ENCODE measurements around the gene SLC16A4. TPM values are rescaled to one million over a fixed set of nuclear protein-coding genes. Genes with fewer than 3 reads are reported as not detected.

The SLC16A4 gene
- total RNA-seq, 1 donor from 2014 or later = 17.0 TPM

DNA sequence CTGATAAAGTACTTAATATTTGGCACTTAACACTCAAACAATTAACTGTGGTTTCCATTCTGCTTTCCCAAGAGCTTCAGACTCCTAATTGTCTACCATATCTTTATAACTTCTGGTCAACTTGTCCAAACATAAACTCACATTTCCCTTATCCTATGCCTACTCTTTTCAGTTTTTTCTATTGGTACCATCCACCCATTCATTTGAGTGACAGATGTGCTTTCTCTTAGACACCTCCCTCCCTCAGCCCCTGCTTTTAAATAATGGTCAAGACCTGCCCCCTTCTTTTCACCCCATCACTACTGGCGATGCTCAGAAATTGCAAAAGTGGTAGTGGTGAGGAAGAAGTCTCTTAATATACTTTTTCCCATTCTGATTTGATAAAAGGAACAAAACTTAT lies 5.5 kb downstream of the SLC16A4 start:
- H3K36me3 Mint-ChIP-seq (ENCODE audit: low read depth) = peaks cover 5% of the 10 kb centered on the region
- no peak overlapping the region for H3K4me3 Mint-ChIP-seq (ENCODE audit: unreplicated experiment)
- H3K27me3 Mint-ChIP-seq (ENCODE audit: low read depth) = no peaks in the 10 kb centered on the region
- no peak for DNase-seq (ENCODE audit: low spot score)
- H3K9me3 Mint-ChIP-seq (ENCODE audit: low read depth) = no peaks in the 10 kb centered on the region
- peaks cover 20% of the 10 kb centered on the region for H3K4me1 Mint-ChIP-seq (ENCODE audit: low read depth)
- TF ChIP-seq, protein P1, sequence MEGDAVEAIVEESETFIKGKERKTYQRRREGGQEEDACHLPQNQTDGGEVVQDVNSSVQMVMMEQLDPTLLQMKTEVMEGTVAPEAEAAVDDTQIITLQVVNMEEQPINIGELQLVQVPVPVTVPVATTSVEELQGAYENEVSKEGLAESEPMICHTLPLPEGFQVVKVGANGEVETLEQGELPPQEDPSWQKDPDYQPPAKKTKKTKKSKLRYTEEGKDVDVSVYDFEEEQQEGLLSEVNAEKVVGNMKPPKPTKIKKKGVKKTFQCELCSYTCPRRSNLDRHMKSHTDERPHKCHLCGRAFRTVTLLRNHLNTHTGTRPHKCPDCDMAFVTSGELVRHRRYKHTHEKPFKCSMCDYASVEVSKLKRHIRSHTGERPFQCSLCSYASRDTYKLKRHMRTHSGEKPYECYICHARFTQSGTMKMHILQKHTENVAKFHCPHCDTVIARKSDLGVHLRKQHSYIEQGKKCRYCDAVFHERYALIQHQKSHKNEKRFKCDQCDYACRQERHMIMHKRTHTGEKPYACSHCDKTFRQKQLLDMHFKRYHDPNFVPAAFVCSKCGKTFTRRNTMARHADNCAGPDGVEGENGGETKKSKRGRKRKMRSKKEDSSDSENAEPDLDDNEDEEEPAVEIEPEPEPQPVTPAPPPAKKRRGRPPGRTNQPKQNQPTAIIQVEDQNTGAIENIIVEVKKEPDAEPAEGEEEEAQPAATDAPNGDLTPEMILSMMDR (IDR thresholded peaks at IDR 0.05) = no peak
- H3K27ac Mint-ChIP-seq (ENCODE audit: unreplicated experiment) = no peak overlapping the region

DNA sequence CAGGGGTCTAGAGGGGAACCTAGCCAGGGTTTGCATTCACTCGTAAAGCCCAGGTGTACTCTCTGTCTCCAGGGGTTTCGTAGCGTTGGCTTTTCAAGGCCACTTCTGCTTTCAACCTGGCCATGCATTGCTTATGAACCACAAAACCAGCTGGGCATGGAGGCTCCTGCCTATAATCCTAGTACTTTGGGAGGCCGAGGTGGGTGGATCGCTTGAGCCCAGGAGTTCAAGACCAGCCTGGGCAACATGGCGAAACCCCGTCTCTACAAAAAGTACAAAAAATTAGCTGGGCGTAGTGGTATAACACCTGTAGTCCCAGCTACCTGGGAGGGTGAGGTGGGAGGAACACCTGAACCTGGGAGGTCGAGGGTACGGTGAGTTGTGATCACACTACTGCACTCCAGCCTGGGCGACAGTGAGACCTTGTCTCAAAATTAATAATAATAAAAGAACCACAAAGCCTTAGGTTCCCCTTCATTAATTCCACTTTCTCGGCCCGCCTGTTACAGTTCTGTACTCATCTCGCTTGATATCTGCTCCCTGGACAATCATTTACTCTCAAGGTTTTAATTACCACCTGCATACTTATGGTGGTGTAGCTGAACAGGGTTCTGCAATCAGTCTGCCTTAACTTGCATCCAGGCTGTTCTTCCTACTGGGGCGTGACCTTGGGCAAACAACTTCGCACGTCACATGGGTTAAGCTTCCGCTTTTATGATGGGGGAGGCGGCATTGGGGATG lies 6.1 kb downstream of the SLC16A4 start:
- no peak for DNase-seq (ENCODE audit: low spot score)
- Mint-ChIP-seq H3K9me3 (ENCODE audit: low read depth) (no peaks in the 10 kb centered on the region), H3K4me3 (ENCODE audit: unreplicated experiment) (no peak overlapping the region), H3K27ac (ENCODE audit: unreplicated experiment) (no peak overlapping the region), H3K27me3 (ENCODE audit: low read depth) (no peaks in the 10 kb centered on the region), H3K36me3 (ENCODE audit: low read depth) (peaks cover 6% of the 10 kb centered on the region), H3K4me1 (ENCODE audit: low read depth) (peaks cover 18% of the 10 kb centered on the region)
- TF ChIP-seq, protein P1 (IDR thresholded peaks at IDR 0.05) = no peak

DNA sequence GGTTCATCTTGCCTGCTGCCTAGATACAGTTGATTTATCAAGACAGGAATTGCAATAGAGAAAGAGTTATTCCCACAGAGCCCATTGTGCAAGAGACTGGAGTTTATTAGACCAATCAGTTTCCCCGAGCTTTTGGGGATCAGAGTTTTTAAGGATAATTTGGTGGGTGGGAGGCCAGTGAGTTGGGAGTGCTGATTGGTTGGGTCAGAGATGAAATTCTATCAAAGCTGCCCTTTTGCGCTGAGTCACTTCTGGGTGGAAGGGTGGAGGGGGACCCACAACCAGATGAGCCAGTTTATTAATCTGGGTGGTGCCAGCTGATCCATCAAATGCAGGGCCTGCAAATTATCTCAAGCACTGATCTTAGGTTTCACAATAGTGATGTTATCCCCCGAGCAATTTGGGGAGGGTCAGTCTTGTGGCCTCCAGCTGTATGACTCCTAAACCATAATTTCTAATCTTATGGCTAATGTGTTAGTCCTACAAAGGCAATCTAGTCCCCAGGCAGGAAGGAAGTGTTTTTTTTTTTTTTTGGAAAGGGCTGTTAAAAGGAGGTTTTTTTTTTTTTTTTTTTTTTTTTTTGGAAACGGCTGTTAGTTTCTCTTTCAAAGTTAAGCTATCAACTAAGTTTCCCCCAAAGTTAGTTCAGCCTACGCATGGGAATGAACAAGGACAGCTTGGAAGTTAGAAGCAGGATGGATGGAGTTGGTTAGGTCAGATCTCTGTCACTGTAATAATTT lies 7.4 kb downstream of the SLC16A4 start:
- H3K4me3 Mint-ChIP-seq (ENCODE audit: unreplicated experiment) = no peak overlapping the region
- H3K27ac Mint-ChIP-seq (ENCODE audit: unreplicated experiment) = no peak overlapping the region
- DNase-seq (ENCODE audit: low spot score) = no peak
- peaks cover 10% of the 10 kb centered on the region for H3K4me1 Mint-ChIP-seq (ENCODE audit: low read depth)
- no peaks in the 10 kb centered on the region for H3K9me3 Mint-ChIP-seq (ENCODE audit: low read depth)
- H3K36me3 Mint-ChIP-seq (ENCODE audit: low read depth) = peaks cover 12% of the 10 kb centered on the region
- no peaks in the 10 kb centered on the region for H3K27me3 Mint-ChIP-seq (ENCODE audit: low read depth)
- TF ChIP-seq, protein P1 (IDR thresholded peaks at IDR 0.05) = no peak

DNA sequence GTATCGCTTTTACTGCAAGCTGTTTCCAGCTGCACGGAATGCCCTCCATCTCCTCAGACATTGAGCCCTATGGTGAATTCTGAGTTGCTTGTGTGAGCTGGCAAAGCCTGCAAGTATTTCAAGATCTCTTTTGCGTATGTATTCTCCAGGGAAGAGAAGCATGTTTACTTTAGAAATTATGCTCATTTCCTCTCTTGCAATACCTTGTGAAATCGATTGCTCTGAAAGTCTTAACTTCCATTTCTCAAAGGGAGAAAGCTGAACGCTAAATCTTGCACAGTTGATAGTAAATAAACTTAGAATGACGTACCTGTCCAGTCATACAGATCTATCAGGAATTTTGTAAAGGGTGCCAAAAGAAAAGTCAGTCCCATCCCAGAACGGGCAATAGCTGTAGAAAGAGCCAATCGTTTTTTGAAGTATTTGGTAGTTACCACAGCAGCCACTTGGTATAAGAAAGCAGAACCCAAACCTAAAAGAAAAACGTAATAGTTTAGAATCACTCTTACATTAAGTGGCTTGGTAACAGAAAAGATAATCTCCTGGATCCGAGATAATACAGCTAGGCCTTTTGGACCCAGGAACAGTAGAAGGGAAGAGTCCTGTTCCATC lies 10.0 kb downstream of the SLC16A4 start:
- Mint-ChIP-seq H3K36me3 (ENCODE audit: low read depth) (peaks cover 19% of the 10 kb centered on the region), H3K4me1 (ENCODE audit: low read depth) (peaks cover 10% of the 10 kb centered on the region), H3K4me3 (ENCODE audit: unreplicated experiment) (no peak overlapping the region), H3K27ac (ENCODE audit: unreplicated experiment) (peak overlapping the region; percentile 18), H3K27me3 (ENCODE audit: low read depth) (no peaks in the 10 kb centered on the region), H3K9me3 (ENCODE audit: low read depth) (no peaks in the 10 kb centered on the region)
- no peak for DNase-seq (ENCODE audit: low spot score)
- TF ChIP-seq, protein P1 (IDR thresholded peaks at IDR 0.05) = no peak

DNA sequence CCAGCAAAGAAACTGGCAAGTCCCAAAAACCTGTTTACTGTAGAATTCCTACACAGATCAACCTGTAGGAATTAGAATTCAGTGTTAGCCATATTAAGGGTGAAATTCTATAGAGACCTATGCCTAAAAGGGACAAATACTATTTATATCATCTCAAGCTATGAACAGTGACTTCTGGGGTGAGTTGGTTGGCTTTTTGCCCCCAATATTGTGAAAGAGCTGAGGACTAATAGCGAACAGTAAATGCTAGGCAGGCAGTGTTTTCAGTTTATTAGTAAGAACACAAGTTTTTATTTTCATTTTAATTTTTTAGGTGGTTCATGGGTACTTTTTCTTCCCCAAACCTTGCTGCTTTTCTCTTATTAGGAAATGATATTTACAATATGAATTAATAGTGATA lies 15.3 kb downstream of the SLC16A4 start:
- peaks cover 11% of the 10 kb centered on the region for H3K4me1 Mint-ChIP-seq (ENCODE audit: low read depth)
- DNase-seq (ENCODE audit: low spot score) = no peak
- H3K27me3 Mint-ChIP-seq (ENCODE audit: low read depth) = no peaks in the 10 kb centered on the region
- no peaks in the 10 kb centered on the region for H3K9me3 Mint-ChIP-seq (ENCODE audit: low read depth)
- H3K27ac Mint-ChIP-seq (ENCODE audit: unreplicated experiment) = no peak overlapping the region
- TF ChIP-seq, protein P1 (IDR thresholded peaks at IDR 0.05) = no peak
- peaks cover 18% of the 10 kb centered on the region for H3K36me3 Mint-ChIP-seq (ENCODE audit: low read depth)
- H3K4me3 Mint-ChIP-seq (ENCODE audit: unreplicated experiment) = no peak overlapping the region
